GM12891 (cell line): ENCODE results near the gene OLFML2B.

ENCODE experiments used
- PAX5 ChIP-seq: IDR thresholded peaks from 2 replicates; pipeline ENCODE4 v1.6.1; 2011; ENCODE audit warnings: low read length, moderate library complexity, mild to moderate bottlenecking; ENCODE audit not compliant: insufficient read depth, severe bottlenecking
- POLR2A ChIP-seq: IDR thresholded peaks from 2 replicates; pipeline ENCODE4 v1.6.1; 2011; ENCODE audit warnings: low read depth, low read length, control low read depth
- POLR2AphosphoS5 ChIP-seq: IDR thresholded peaks from 2 replicates; pipeline ENCODE4 v1.6.1; 2011; ENCODE audit warnings: low read depth, low read length, control low read depth
- POU2F2 ChIP-seq: IDR thresholded peaks from 2 replicates; pipeline ENCODE4 v1.6.1; 2011; ENCODE audit warnings: low read depth, mild to moderate bottlenecking, control low read depth, low read length, moderate library complexity
- TAF1 ChIP-seq: IDR thresholded peaks from 2 replicates; pipeline ENCODE4 v1.6.1; 2011; ENCODE audit warnings: low read depth, low read length, control low read depth

DNA sequence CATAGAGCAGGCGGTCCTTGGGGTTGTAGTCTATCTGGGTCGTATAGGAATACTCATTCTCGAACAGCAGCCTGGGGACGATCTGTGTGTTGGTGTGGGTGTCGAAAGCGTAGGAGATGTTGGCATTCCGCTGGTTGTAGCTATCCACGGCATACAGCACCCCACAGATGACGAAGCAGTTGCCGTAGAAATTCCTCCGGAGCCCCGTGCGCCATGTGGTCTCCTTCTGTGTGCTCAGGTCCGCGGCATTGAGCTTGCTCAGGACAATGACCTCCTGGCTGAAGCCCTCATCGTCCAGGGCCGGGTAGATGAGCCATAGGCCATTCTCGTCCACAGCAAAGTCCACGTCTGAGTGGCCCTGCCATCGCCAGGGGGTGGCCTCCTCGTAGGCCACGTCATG lies 39.9 kb downstream of the OLFML2B start:
- TF ChIP-seq POLR2AphosphoS5 (no peak), POLR2A (no peak), PAX5 (no peak), TAF1 (no peak), POU2F2 (no peak)
